ENCODE results near the gene PPIL6.

Gene PPIL6

DNA sequence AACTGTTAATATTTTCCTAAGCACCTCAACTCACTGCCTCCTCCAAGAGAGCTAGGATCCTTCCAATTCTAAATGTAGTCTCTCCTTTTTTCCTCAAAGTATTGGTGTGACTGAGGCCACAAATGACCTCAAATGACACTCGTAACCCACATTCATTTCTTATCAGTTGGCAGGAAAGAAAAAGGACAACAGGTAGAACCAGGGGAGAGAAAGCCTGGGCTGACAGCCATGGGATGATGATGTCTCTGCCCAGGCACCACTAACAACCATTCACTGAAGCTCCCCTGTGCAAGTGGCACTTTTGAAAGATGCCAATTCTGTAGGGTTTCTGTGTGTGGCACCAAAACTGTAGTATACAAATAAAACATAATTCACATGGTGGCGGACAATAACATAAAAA lies 35.2 kb upstream of the PPIL6 start:
- TF ChIP-seq, protein P1, sequence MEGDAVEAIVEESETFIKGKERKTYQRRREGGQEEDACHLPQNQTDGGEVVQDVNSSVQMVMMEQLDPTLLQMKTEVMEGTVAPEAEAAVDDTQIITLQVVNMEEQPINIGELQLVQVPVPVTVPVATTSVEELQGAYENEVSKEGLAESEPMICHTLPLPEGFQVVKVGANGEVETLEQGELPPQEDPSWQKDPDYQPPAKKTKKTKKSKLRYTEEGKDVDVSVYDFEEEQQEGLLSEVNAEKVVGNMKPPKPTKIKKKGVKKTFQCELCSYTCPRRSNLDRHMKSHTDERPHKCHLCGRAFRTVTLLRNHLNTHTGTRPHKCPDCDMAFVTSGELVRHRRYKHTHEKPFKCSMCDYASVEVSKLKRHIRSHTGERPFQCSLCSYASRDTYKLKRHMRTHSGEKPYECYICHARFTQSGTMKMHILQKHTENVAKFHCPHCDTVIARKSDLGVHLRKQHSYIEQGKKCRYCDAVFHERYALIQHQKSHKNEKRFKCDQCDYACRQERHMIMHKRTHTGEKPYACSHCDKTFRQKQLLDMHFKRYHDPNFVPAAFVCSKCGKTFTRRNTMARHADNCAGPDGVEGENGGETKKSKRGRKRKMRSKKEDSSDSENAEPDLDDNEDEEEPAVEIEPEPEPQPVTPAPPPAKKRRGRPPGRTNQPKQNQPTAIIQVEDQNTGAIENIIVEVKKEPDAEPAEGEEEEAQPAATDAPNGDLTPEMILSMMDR (IDR thresholded peaks at IDR 0.05; ENCODE audit: low read depth, low read length) = no peak

GRCh38 chr6:109474995-109475394 lies 34.6 kb upstream of the PPIL6 start:
- no peak for DNase-seq (ENCODE audit: extremely low read depth, low read depth)
- TF ChIP-seq, protein P1 (IDR thresholded peaks at IDR 0.05; ENCODE audit: low read depth, low read length) = no peak

More for the DNA sequence above, 35.2 kb upstream of the PPIL6 start:
- no peak for DNase-seq (ENCODE audit: extremely low read depth, low read depth)

- TF ChIP-seq, protein P1 (IDR thresholded peaks at IDR 0.05; ENCODE audit: low read depth, low read length) = no peak
- no peak for DNase-seq (ENCODE audit: extremely low read depth, low read depth)
Measured at GRCh38 chr6:109473120-109473519, 32.7 kb upstream of the PPIL6 start.

- no peak for DNase-seq (ENCODE audit: extremely low read depth, low read depth)
- TF ChIP-seq, protein P1 (IDR thresholded peaks at IDR 0.05; ENCODE audit: low read depth, low read length) = no peak
Measured at GRCh38 chr6:109472132-109472995, 31.9 kb upstream of the PPIL6 start.

DNA sequence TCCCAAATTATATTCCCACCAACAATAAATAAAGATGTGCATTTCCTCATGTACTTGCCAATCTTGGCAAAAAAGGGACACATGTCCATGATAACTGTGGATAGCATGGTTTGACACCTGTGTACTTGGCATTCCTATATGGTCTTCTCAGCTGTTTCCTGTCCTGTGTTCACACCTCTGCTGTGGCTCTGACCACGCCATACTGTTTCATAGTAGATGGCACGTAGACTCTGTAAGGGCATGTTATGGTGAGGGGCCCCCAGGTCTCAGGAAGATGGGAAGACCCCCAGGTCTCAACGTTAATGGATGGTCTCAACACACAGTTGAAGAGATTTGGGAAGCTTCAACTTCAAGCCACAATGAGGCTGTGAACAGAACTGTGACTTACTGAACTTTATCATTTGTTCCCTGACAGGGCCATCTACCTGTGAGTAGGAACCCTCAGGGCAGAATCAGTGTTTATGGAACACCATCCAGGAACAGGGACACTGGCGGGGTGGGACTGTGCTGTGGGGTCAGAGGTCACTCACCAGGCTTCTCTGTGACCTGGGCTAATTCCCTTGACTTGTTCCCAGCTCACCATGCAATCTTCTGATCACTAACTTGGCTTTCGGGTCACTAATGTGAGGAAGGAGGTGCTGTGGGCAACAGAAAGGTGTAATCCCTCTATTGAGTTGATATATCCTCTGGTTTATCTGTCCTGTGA lies 30.8 kb upstream of the PPIL6 start:
- no peak for DNase-seq (ENCODE audit: extremely low read depth, low read depth)
- TF ChIP-seq, protein P1 (IDR thresholded peaks at IDR 0.05; ENCODE audit: low read depth, low read length) = no peak

DNA sequence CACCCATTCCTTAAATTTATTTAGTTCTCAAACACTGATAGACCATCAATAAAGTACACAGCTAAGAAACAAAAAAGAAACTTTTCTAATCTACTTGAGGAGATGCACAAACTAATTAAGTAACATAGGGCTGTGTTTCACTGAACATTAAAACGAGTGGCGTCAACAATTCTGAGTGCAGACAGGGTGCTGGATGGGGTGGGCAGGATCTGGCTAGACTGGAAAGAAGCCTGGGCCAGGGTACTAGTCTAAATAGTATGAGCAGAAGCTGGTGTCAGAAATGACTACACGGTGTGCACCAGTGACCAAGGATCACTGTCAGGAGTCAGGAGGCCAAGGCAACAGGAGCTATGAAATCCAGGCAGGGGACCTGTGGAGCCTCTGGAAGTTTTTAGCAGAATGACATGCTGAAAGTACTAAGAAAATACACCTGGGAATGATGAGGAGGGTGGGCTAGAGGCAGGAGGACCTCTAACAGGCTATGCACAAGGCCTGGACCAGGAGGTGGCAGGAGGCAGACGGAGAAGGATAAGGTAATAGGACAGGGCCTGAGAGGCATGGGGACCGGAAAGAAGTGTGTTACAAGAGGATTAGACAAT lies 29.3 kb upstream of the PPIL6 start:
- TF ChIP-seq, protein P1 (IDR thresholded peaks at IDR 0.05; ENCODE audit: low read depth, low read length) = no peak
- no peak for DNase-seq (ENCODE audit: extremely low read depth, low read depth)

GRCh38 chr6:109467696-109468095 lies 27.3 kb upstream of the PPIL6 start:
- TF ChIP-seq, protein P1 (IDR thresholded peaks at IDR 0.05; ENCODE audit: low read depth, low read length) = no peak
- DNase-seq (ENCODE audit: extremely low read depth, low read depth) = no peak
